GM12875 (cell line): Measurements from ENCODE around the gene RNF151.

Experiments used
- H3K4me3 ChIP-seq: one replicate; pipeline ENCODE4 v1.5.1; 2011; ENCODE audit warnings: low read depth, low read length, control low read depth
- CTCF ChIP-seq: IDR thresholded peaks from 2 replicates; pipeline ENCODE4 v1.5.1; 2011; ENCODE audit warnings: low read depth, mild to moderate bottlenecking, control low read depth, inconsistent platforms, low read length, moderate library complexity, borderline replicate concordance; ENCODE audit not compliant: insufficient read depth

The RNF151 gene

GRCh38 chr16:2002406-2003230 lies 36.0 kb downstream of the RNF151 start:
- no peak overlapping the region for H3K4me3 ChIP-seq
- no peak for TF ChIP-seq CTCF

GRCh38 chr16:2003231-2003826 lies 36.7 kb downstream of the RNF151 start:
- H3K4me3 ChIP-seq: no peak overlapping the region
- TF ChIP-seq CTCF: no peak

DNA sequence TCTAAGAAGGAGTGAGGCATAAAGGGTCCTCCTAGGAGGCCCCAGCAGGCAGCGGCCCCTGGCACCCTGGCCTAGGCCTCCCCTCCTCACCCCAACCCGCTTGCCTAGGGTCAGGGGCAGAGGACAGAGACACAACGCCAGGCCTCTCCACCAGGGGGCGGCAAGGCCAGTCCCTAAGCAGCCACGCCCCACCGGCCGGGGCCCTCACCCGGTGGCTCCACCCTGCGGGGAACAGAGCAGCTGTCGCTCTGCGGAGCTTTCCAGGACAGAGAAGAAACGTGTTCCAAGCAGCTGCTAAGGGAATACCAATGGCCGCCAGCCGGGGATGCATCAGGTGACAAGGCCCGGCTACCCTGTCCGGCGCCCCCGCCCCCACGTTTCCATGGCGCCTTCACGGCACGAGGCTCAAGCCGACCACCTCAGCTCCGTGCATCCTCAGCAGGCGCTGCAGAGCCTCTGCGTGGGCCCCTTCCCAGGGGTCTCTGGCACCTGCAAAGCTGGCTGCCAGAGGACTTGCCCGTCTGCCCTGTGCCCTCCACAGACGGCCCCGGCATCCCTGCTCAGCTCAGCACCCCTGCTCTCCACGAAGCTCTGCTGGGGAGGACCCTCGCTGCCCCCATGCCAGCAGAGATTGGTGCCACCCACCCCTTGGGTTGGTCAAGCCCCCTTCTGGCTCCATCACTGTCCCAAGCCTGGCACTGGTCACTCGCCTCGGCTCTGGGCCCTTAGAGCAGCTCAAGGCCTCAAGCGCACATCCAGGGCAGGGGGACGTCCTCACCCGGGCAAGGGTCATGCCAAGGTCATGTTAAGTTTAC lies 37.4 kb downstream of the RNF151 start:
- no peak overlapping the region for H3K4me3 ChIP-seq
- TF ChIP-seq CTCF: peak; percentile 99

- no peak for TF ChIP-seq CTCF
- H3K4me3 ChIP-seq: no peak overlapping the region
Observed at GRCh38 chr16:2004795-2005517, 38.3 kb downstream of the RNF151 start.

GRCh38 chr16:2005646-2006045 lies 39.0 kb downstream of the RNF151 start:
- TF ChIP-seq CTCF: 0 out of 2 replicates have a peak, but pooled peaks have one; percentile 15
- H3K4me3 ChIP-seq: no peak overlapping the region

DNA sequence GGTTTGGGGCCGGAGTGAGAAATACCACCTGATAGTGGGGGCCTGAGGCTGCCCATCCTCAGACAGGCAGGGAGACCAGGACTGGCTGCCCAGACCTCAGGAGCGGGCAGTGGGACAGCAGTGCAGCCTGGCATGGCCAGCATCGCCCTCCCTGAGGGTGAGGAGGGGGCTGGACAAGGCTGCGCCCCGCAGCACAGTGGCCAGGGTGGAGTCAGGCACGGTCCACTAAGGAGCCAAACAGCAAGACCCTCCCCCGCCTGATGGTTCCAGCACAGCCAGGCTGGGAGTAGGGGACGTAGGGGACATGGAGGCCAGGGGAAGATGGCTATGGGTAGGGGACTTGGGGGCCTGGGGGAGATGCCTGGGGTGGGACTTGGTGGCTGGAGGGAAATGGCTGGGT lies 39.7 kb downstream of the RNF151 start:
- no peak overlapping the region for H3K4me3 ChIP-seq
- TF ChIP-seq CTCF: no peak
